GM12878 (cell line): Measurements from ENCODE around the gene LRRC73.

ENCODE experiments used
- CEBPB ChIP-seq, 2 experiments: fragments of 150-350 bp in 1 of 2; IDR thresholded peaks; 2 replicates each; pipeline ENCODE4 v1.6.1; 2012 to 2014; ENCODE audit warnings: low read depth in 2 of 2, low read length in 2 of 2, borderline replicate concordance in 1 of 2, inconsistent platforms in 1 of 2
- EP300 ChIP-seq, 2 experiments: fragments of 150-350 bp in 1 of 2; IDR thresholded peaks; 2 replicates each; pipeline ENCODE4 v1.6.1; 2011 to 2012; ENCODE audit warnings: low read depth in 2 of 2, low read length in 2 of 2, borderline replicate concordance in 1 of 2, improper control_type of control experiment in 1 of 2, inconsistent platforms in 1 of 2; ENCODE audit not compliant: control insufficient read depth in 1 of 2
- EZH2 ChIP-seq: IDR thresholded peaks from 2 replicates; pipeline ENCODE4 v1.6.1; 2012; ENCODE audit warnings: low read depth, mild to moderate bottlenecking, control low read depth, inconsistent platforms, low read length, borderline replicate concordance; ENCODE audit not compliant: control insufficient read depth
- FOS ChIP-seq: IDR thresholded peaks from 3 replicates; pipeline ENCODE4 v1.6.1; 2011; ENCODE audit warnings: borderline replicate concordance; ENCODE audit not compliant: insufficient read length; ENCODE audit errors: extremely low read depth
- JUND ChIP-seq: IDR thresholded peaks from 2 replicates; pipeline ENCODE4 v1.6.1; 2012; ENCODE audit warnings: low read depth, mild to moderate bottlenecking, low read length, improper control_type of control experiment, moderate library complexity
- MAX ChIP-seq: IDR thresholded peaks from 2 replicates; pipeline ENCODE4 v1.6.1; 2012; ENCODE audit warnings: low read depth, low read length, improper control_type of control experiment
- MTA3 ChIP-seq: IDR thresholded peaks from 2 replicates; pipeline ENCODE4 v1.6.1; 2012; ENCODE audit warnings: low read length, inconsistent platforms, borderline replicate concordance
- SMAD5 ChIP-seq: IDR thresholded peaks from 2 replicates; pipeline ENCODE4 v1.6.1; 2016; ENCODE audit warnings: antibody characterized with exemption, low read depth
- USF2 ChIP-seq: IDR thresholded peaks from 2 replicates; pipeline ENCODE4 v1.6.1; 2011; ENCODE audit warnings: low read depth, low read length, improper control_type of control experiment, borderline replicate concordance
- TF ChIP-seq, protein P1 (sequence below): fragments of 450-650 bp; IDR thresholded peaks from 2 replicates; pipeline ENCODE4 v1.6.1; 2017; ENCODE audit warnings: borderline replicate concordance
- TF ChIP-seq, protein P2 (sequence below), 3 experiments: IDR thresholded peaks in 2 of 3; conservative IDR thresholded peaks in 1 of 3; 2 replicates each; pipeline ENCODE4 v1.5.1; 2011; ENCODE audit warnings: low read depth in 3 of 3, low read length in 3 of 3, mild to moderate bottlenecking in 3 of 3, control low read depth in 2 of 3, moderate library complexity in 2 of 3, inconsistent platforms in 1 of 3, mixed read lengths in 1 of 3; ENCODE audit not compliant: control insufficient read depth in 2 of 3, insufficient read depth in 1 of 3; ENCODE audit errors: extremely low read depth in 1 of 3
- TF ChIP-seq, protein P3 (sequence below): IDR thresholded peaks from 2 replicates; pipeline ENCODE4 v1.6.1; 2011; ENCODE audit warnings: borderline replicate concordance, low read depth, mild to moderate bottlenecking, moderate library complexity, mixed read lengths, low read length; ENCODE audit not compliant: insufficient read depth; ENCODE audit errors: extremely low read length
- TF ChIP-seq, protein P4 (sequence below): IDR thresholded peaks from 2 replicates; pipeline ENCODE4 v1.6.1; 2012; ENCODE audit warnings: mild to moderate bottlenecking, low read depth, low read length

DNA sequence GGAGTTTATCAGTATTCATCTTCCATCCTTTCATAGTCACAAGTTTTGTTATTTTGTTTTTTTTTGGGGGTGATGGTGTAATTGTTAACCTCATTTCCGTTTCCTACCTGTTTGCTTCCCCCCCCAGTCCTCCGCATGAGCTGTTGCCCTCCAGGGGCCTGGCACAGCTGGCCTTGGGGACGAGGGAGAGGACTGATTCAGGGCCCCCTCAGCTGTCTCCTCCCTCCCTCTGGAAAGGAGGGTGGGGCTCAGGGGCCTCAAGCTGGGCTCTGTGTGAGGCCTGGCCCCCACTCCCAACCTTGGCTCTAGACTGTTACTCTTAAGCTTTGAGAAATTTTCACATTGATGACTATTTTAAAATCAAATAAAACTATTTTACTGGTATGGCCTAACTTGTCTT is 4.0 kb downstream of the LRRC73 start:
- TF ChIP-seq, protein P1, sequence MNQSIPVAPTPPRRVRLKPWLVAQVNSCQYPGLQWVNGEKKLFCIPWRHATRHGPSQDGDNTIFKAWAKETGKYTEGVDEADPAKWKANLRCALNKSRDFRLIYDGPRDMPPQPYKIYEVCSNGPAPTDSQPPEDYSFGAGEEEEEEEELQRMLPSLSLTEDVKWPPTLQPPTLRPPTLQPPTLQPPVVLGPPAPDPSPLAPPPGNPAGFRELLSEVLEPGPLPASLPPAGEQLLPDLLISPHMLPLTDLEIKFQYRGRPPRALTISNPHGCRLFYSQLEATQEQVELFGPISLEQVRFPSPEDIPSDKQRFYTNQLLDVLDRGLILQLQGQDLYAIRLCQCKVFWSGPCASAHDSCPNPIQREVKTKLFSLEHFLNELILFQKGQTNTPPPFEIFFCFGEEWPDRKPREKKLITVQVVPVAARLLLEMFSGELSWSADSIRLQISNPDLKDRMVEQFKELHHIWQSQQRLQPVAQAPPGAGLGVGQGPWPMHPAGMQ: no peak
- TF ChIP-seq FOS (no peak), EZH2 (no peak), MTA3 (no peak), SMAD5 (no peak), MAX (no peak), CEBPB (IDR thresholded peaks at IDR 0.05; ENCODE audit: borderline replicate concordance in 1 of 2, low read depth in 2 of 2, low read length in 2 of 2) (no peak), USF2 (no peak), EP300 (IDR thresholded peaks at IDR 0.05; ENCODE audit: borderline replicate concordance in 1 of 2, control insufficient read depth in 1 of 2, low read depth in 2 of 2, low read length in 2 of 2) (no peak), JUND (no peak)
- TF ChIP-seq, protein P2, sequence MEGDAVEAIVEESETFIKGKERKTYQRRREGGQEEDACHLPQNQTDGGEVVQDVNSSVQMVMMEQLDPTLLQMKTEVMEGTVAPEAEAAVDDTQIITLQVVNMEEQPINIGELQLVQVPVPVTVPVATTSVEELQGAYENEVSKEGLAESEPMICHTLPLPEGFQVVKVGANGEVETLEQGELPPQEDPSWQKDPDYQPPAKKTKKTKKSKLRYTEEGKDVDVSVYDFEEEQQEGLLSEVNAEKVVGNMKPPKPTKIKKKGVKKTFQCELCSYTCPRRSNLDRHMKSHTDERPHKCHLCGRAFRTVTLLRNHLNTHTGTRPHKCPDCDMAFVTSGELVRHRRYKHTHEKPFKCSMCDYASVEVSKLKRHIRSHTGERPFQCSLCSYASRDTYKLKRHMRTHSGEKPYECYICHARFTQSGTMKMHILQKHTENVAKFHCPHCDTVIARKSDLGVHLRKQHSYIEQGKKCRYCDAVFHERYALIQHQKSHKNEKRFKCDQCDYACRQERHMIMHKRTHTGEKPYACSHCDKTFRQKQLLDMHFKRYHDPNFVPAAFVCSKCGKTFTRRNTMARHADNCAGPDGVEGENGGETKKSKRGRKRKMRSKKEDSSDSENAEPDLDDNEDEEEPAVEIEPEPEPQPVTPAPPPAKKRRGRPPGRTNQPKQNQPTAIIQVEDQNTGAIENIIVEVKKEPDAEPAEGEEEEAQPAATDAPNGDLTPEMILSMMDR (IDR thresholded peaks at IDR 0.05 in 2 of 3, conservative IDR thresholded peaks at IDR 0.05 in 1 of 3; ENCODE audit: control insufficient read depth in 2 of 3, extremely low read depth in 1 of 3, insufficient read depth in 1 of 3, low read depth in 3 of 3, low read length in 3 of 3): no peak
- TF ChIP-seq, protein P3, sequence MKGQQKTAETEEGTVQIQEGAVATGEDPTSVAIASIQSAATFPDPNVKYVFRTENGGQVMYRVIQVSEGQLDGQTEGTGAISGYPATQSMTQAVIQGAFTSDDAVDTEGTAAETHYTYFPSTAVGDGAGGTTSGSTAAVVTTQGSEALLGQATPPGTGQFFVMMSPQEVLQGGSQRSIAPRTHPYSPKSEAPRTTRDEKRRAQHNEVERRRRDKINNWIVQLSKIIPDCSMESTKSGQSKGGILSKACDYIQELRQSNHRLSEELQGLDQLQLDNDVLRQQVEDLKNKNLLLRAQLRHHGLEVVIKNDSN: no peak
- TF ChIP-seq, protein P4, sequence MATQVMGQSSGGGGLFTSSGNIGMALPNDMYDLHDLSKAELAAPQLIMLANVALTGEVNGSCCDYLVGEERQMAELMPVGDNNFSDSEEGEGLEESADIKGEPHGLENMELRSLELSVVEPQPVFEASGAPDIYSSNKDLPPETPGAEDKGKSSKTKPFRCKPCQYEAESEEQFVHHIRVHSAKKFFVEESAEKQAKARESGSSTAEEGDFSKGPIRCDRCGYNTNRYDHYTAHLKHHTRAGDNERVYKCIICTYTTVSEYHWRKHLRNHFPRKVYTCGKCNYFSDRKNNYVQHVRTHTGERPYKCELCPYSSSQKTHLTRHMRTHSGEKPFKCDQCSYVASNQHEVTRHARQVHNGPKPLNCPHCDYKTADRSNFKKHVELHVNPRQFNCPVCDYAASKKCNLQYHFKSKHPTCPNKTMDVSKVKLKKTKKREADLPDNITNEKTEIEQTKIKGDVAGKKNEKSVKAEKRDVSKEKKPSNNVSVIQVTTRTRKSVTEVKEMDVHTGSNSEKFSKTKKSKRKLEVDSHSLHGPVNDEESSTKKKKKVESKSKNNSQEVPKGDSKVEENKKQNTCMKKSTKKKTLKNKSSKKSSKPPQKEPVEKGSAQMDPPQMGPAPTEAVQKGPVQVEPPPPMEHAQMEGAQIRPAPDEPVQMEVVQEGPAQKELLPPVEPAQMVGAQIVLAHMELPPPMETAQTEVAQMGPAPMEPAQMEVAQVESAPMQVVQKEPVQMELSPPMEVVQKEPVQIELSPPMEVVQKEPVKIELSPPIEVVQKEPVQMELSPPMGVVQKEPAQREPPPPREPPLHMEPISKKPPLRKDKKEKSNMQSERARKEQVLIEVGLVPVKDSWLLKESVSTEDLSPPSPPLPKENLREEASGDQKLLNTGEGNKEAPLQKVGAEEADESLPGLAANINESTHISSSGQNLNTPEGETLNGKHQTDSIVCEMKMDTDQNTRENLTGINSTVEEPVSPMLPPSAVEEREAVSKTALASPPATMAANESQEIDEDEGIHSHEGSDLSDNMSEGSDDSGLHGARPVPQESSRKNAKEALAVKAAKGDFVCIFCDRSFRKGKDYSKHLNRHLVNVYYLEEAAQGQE: no peak
